Measurements from ENCODE around the gene MNDA.

GRCh38 chr1:158830904-158831507 is at the start of gene MNDA:
- TF ChIP-seq CTCF (IDR thresholded peaks at IDR 0.05): no peak
- TF ChIP-seq EZH2 (IDR thresholded peaks at IDR 0.05; ENCODE audit: borderline replicate concordance, insufficient read depth, low read depth, low read length, poor library complexity, severe bottlenecking): no peak

All from B cell (primary cell).